Muscle layer of duodenum (tissue), 2 donors: ENCODE data around the gene GHITM.

Experiments used
- H3K27ac ChIP-seq: one replicate; pipeline ENCODE4 v1.7.0; 2013; ENCODE audit warnings: mild to moderate bottlenecking, low read length
- H3K27me3 ChIP-seq: one replicate; pipeline ENCODE4 v1.7.0; 2013; ENCODE audit warnings: low read depth, mild to moderate bottlenecking, control low read depth, low read length
- H3K36me3 ChIP-seq, 2 donors: one replicate each; pipeline ENCODE4 v1.7.0; 2013; ENCODE audit warnings: low read length in 2 of 2, control low read depth in 1 of 2, mild to moderate bottlenecking in 1 of 2; ENCODE audit not compliant: insufficient read depth in 2 of 2, control insufficient read depth in 1 of 2
- H3K4me1 ChIP-seq, 2 donors: one replicate each; pipeline ENCODE4 v1.7.0; 2013; ENCODE audit warnings: low read length in 2 of 2, mild to moderate bottlenecking in 2 of 2, control low read depth in 1 of 2, moderate library complexity in 1 of 2; ENCODE audit not compliant: insufficient read depth in 2 of 2, control insufficient read depth in 1 of 2
- H3K4me3 ChIP-seq, 2 donors: one replicate each; pipeline ENCODE4 v1.7.0; 2013; ENCODE audit warnings: low read length in 2 of 2, low read depth in 1 of 2, mild to moderate bottlenecking in 1 of 2
- H3K9me3 ChIP-seq, 2 donors: one replicate each; pipeline ENCODE4 v1.7.0; 2013; ENCODE audit warnings: low read length in 2 of 2, control low read depth in 1 of 2, mild to moderate bottlenecking in 1 of 2; ENCODE audit not compliant: control insufficient read depth in 1 of 2
- donor health status: healthy.

GHITM gene

DNA sequence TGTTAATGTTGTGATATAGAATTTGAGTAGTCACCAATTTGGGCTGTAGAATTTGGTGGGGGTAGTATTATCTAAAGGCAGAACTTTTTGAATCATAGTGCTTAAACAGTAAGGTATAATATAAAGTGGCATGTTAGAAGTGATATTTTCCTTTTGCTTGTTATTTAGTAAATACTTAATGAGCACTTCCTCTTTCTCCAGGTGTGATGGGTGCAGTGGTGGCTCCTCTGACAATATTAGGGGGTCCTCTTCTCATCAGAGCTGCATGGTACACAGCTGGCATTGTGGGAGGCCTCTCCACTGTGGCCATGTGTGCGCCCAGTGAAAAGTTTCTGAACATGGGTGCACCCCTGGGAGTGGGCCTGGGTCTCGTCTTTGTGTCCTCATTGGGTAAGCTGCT is 10.5 kb downstream of the GHITM start:
- Histone ChIP-seq H3K36me3 (peaks cover 71 to 89% of the 10 kb centered on the region in 2 donors), H3K4me3 (no peak overlapping the region), H3K9me3 (no peaks in the 10 kb centered on the region), H3K4me1 (no peaks in the 10 kb centered on the region), H3K27ac (no peak overlapping the region), H3K27me3 (no peaks in the 10 kb centered on the region)

DNA sequence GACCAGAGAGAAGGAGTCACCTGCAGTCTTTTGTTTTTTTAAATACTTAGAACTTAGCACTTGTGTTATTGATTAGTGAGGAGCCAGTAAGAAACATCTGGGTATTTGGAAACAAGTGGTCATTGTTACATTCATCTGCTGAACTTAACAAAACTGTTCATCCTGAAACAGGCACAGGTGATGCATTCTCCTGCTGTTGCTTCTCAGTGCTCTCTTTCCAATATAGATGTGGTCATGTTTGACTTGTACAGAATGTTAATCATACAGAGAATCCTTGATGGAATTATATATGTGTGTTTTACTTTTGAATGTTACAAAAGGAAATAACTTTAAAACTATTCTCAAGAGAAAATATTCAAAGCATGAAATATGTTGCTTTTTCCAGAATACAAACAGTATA is 13.5 kb downstream of the GHITM start:
- Histone ChIP-seq H3K4me3 (no peak overlapping the region), H3K27ac (no peak overlapping the region), H3K4me1 (no peaks in the 10 kb centered on the region), H3K36me3 (peaks cover 52 to 69% of the 10 kb centered on the region in 2 donors), H3K27me3 (no peaks in the 10 kb centered on the region), H3K9me3 (no peaks in the 10 kb centered on the region)

- Histone ChIP-seq H3K27ac (no peak overlapping the region), H3K4me3 (no peak overlapping the region), H3K27me3 (no peaks in the 10 kb centered on the region), H3K4me1 (no peaks in the 10 kb centered on the region), H3K9me3 (no peaks in the 10 kb centered on the region), H3K36me3 (peaks cover 33 to 46% of the 10 kb centered on the region in 2 donors)
Observed at GRCh38 chr10:84155521-84155920, 16.2 kb downstream of the GHITM start.

DNA sequence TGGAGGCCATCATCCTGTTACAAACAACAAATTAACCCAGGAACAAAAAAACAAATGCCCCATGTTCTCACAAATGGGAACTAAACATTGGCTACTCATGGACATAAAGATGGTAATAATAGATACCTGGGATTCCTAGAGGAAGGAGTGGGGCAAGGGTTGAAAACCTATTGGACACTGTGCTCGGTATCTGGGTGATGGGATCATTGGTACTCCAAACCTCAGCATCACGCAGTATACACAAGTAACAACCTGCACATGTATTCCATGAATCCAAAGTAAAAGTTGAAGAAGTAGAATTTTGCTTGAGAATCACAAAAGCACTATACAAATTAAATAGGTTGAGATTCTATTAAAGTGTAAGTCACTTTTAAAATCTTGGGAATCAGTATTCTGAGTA is 16.7 kb downstream of the GHITM start:
- no peaks in the 10 kb centered on the region for H3K4me1 ChIP-seq
- no peak overlapping the region for H3K4me3 ChIP-seq
- no peaks in the 10 kb centered on the region for H3K27me3 ChIP-seq
- H3K9me3 ChIP-seq, result no peaks in the 10 kb centered on the region
- H3K27ac ChIP-seq, result no peak overlapping the region
- H3K36me3 ChIP-seq, result peaks cover 28 to 41% of the 10 kb centered on the region in 2 donors

- Histone ChIP-seq H3K36me3 (peaks cover 24 to 35% of the 10 kb centered on the region in 2 donors), H3K4me3 (no peak overlapping the region), H3K4me1 (no peaks in the 10 kb centered on the region), H3K27ac (no peak overlapping the region), H3K9me3 (no peaks in the 10 kb centered on the region), H3K27me3 (no peaks in the 10 kb centered on the region)
Observed at GRCh38 chr10:84156768-84157167, 17.5 kb downstream of the GHITM start.

DNA sequence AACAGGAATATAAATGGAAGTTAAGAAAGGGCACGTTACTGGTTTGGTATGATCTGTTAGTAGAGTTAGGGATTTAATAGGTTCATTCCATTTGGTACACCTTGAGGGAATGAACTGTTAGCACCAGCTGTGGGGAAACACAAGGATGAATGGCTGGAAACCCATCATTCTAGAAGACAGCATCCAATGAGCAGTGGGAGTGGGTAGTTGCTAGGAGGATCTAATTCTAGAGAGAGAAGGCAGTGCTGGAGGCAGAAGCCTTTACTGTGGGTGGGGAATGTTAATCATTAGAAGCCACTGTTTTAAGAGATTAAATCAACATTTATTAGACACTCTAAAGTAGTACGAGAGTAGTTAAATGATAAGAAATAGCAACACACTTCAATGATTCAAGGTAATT is 18.8 kb downstream of the GHITM start:
- H3K36me3 ChIP-seq, result peaks cover 13 to 22% of the 10 kb centered on the region in 2 donors
- H3K4me1 ChIP-seq, result no peaks in the 10 kb centered on the region
- no peak overlapping the region for H3K4me3 ChIP-seq
- H3K27ac ChIP-seq, result no peak overlapping the region
- no peaks in the 10 kb centered on the region for H3K9me3 ChIP-seq
- H3K27me3 ChIP-seq, result no peaks in the 10 kb centered on the region

- Histone ChIP-seq H3K36me3 (peaks cover 8 to 17% of the 10 kb centered on the region in 2 donors), H3K4me3 (no peak overlapping the region), H3K27me3 (no peaks in the 10 kb centered on the region), H3K27ac (no peak overlapping the region), H3K9me3 (no peaks in the 10 kb centered on the region), H3K4me1 (no peaks in the 10 kb centered on the region)
Observed at GRCh38 chr10:84158550-84158949, 19.2 kb downstream of the GHITM start.

DNA sequence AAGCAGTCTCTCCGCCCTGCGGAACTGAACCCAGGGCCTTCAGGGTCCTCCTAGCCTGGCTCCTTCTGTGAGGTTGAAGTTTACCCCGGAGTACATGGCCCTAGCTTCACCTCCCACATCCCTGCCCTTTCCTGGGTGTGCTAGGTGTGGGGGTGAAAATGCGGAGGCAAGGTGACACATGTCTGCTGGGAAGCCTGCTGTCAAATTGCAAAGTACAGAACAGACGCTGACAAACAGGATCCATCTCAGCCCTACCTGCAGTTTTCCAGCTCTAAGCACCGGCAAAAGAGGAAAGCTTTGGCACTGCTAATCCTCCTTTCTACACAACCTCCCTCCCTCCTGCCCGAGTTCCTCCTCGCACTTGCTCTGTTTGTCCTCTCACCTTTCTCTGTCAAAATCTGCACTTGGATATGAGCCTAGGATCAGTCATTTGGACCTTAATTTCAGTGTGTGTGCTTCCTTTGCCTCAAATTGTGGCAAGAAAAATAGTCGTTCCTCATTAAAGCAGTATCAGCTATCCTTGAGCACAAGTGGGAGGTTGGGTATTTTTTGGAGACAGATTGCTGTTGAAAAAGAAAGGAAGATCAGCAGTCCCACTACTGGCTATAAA is 19.9 kb downstream of the GHITM start:
- H3K9me3 ChIP-seq, result no peaks in the 10 kb centered on the region
- no peak overlapping the region for H3K27ac ChIP-seq
- H3K36me3 ChIP-seq, result peaks cover 5 to 11% of the 10 kb centered on the region in 2 donors
- no peak overlapping the region for H3K4me3 ChIP-seq
- H3K27me3 ChIP-seq, result no peaks in the 10 kb centered on the region
- H3K4me1 ChIP-seq, result no peaks in the 10 kb centered on the region

GRCh38 chr10:84160663-84161362 is 21.5 kb downstream of the GHITM start:
- Histone ChIP-seq H3K4me3 (no peak overlapping the region), H3K4me1 (no peaks in the 10 kb centered on the region), H3K36me3 (no peaks in the 10 kb centered on the region), H3K27ac (no peak overlapping the region), H3K9me3 (no peaks in the 10 kb centered on the region), H3K27me3 (no peaks in the 10 kb centered on the region)

DNA sequence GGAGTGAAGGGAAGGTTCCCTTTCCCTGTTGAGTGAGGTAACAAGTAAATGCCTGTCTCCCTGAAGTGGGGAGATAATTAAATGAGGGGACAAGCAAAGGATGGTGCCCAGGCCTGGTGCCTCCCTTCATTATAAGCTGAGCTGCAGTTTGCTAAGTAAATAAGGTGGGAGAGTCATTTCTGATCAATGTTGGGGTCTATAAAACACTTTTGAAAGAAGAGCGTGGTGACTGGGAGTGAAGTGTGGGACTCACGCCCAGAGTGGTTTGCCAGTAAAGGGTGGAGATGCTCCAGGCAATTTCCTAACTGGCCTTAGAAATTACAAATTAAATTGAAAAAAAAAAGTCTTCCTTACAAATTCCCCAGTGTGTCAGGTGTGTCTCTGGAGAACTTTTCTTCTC is 24.7 kb downstream of the GHITM start:
- Histone ChIP-seq H3K4me1 (no peaks in the 10 kb centered on the region), H3K9me3 (no peaks in the 10 kb centered on the region), H3K27ac (no peak overlapping the region), H3K36me3 (no peaks in the 10 kb centered on the region), H3K4me3 (no peak overlapping the region), H3K27me3 (no peaks in the 10 kb centered on the region)

DNA sequence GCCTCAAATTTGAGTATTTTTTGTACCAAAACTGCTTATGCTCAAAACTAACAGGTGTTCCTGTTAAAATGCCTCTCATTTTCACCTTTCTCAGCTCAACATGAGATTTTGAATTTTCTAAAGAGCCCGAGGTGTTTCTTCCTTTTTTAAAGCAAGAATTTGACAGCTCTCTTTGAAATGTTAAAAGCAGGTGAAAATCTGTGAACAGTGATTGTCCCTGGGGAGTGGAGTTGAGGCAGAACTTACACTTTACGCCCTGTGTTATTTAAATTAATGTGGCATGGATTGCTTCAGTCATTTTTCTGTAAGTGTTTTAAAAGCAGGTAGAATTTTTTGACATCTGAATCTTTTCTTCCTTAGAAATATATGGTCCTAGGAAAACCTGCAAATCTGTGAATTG is 25.1 kb downstream of the GHITM start:
- no peaks in the 10 kb centered on the region for H3K9me3 ChIP-seq
- H3K27ac ChIP-seq, result no peak overlapping the region
- no peak overlapping the region for H3K4me3 ChIP-seq
- no peaks in the 10 kb centered on the region for H3K4me1 ChIP-seq
- H3K27me3 ChIP-seq, result no peaks in the 10 kb centered on the region
- H3K36me3 ChIP-seq, result no peaks in the 10 kb centered on the region
